Smooth muscle cell (in vitro differentiated cells): ENCODE results near the gene SLC15A1. TPM values are rescaled to one million over a fixed set of nuclear protein-coding genes. Genes with fewer than 3 reads are reported as not detected.

Experiments
- DNase-seq: peaks from one replicate; lab custom pipeline; 2025; ENCODE audit not compliant: unreplicated experiment; lab: John Stamatoyannopoulos, UW
- H2AFZ ChIP-seq: fragments of 200-600 bp; sonication (generic); 2 replicates; pipeline ENCODE4 v1.6.0; 2016; ENCODE audit warnings: antibody characterized with exemption, low read depth, mild to moderate bottlenecking
- H3F3A ChIP-seq: fragments of 200-600 bp; sonication (generic); 2 replicates; pipeline ENCODE4 v1.6.0; 2017; ENCODE audit warnings: antibody characterized with exemption, low read depth
- H3K27ac ChIP-seq: fragments of 200-600 bp; sonication (generic); 2 replicates; pipeline ENCODE4 v1.5.1; 2016; ENCODE audit warnings: low read depth, mild to moderate bottlenecking
- H3K27me3 ChIP-seq: fragments of 200-600 bp; sonication (generic); 2 replicates; pipeline ENCODE4 v1.6.1; 2016; ENCODE audit warnings: low read depth, mild to moderate bottlenecking
- H3K36me3 ChIP-seq: fragments of 200-600 bp; sonication (generic); 2 replicates; pipeline ENCODE4 v1.5.1; 2016; ENCODE audit warnings: low read depth
- H3K4me1 ChIP-seq: fragments of 200-600 bp; sonication (generic); 2 replicates; pipeline ENCODE4 v1.5.1; 2016; ENCODE audit warnings: low read depth
- H3K4me2 ChIP-seq: fragments of 200-600 bp; sonication (generic); 2 replicates; pipeline ENCODE4 v1.6.0; 2016; ENCODE audit warnings: mild to moderate bottlenecking
- H3K4me3 ChIP-seq: fragments of 200-600 bp; sonication (generic); 2 replicates; pipeline ENCODE4 v1.5.1; 2016; ENCODE audit warnings: mild to moderate bottlenecking
- H3K79me2 ChIP-seq: fragments of 200-600 bp; sonication (generic); 2 replicates; pipeline ENCODE4 v1.6.0; 2016; ENCODE audit warnings: low read depth, mild to moderate bottlenecking
- H3K9ac ChIP-seq: fragments of 200-600 bp; sonication (generic); 2 replicates; pipeline ENCODE4 v1.6.0; 2016; ENCODE audit warnings: low read depth
- H3K9me3 ChIP-seq: fragments of 200-600 bp; sonication (generic); replicated peaks from 2 replicates; pipeline ENCODE4 v1.5.1; 2016; ENCODE audit warnings: low read depth
- H4K20me1 ChIP-seq: fragments of 200-600 bp; sonication (generic); 2 replicates; pipeline ENCODE4 v1.6.0; 2016; ENCODE audit warnings: low read depth
- CTCF ChIP-seq: fragments of 200-600 bp; sonication (generic); IDR thresholded peaks from 2 replicates; pipeline ENCODE4 v1.5.1; 2017; ENCODE audit warnings: borderline replicate concordance, mild to moderate bottlenecking, antibody characterized with exemption; ENCODE audit not compliant: insufficient read depth, poor library complexity, severe bottlenecking
- WGBS: methylation state at CpG from one replicate; pipeline ENCODE4 v1.1.7; 2016; ENCODE audit warnings: low lambda C conversion rate; 5-methylcytosine and 5-hydroxymethylcytosine counted together
- polyA plus RNA-seq: library from polyadenylated mRNA; unstranded; fragments of >200 nt; fragmentation: Nextera tagmentation; extraction: Ambion mirVana; gene quantifications from 2 replicates; pipeline ENCODE4 v1.2.1, GENCODE V29; 2016
- total RNA-seq: library from RNA; depleted of rRNA; stranded (reverse); fragments of >200 nt; gene quantifications from 2 replicates; pipeline ENCODE4 v1.2.3, GENCODE V29; 2014

SLC15A1 gene
- total and polyA plus RNA-seq, 2 experiments from 2014 or later, result 0.13 to 0.31 TPM

GRCh38 chr13:98693756-98694155 lies 58.7 kb downstream of the SLC15A1 start:
- no peak overlapping the region for H2AFZ ChIP-seq
- H3K4me3 ChIP-seq, result no peak overlapping the region
- no peaks in the 10 kb centered on the region for H3F3A ChIP-seq
- H3K79me2 ChIP-seq, result no peaks in the 10 kb centered on the region
- no peaks in the 10 kb centered on the region for H3K36me3 ChIP-seq
- DNase-seq, result no peak
- H3K4me1 ChIP-seq, result peaks cover 13% of the 10 kb centered on the region
- no peak overlapping the region for H3K9ac ChIP-seq
- no peak overlapping the region for H3K4me2 ChIP-seq
- H3K27ac ChIP-seq, result no peak overlapping the region
- 89% methylated on average over 1 of the region's 1 CpG for WGBS
- H3K9me3 ChIP-seq, result no peaks in the 10 kb centered on the region
- no peak for TF ChIP-seq CTCF
- no peaks in the 10 kb centered on the region for H4K20me1 ChIP-seq
- H3K27me3 ChIP-seq, result no peaks in the 10 kb centered on the region

DNA sequence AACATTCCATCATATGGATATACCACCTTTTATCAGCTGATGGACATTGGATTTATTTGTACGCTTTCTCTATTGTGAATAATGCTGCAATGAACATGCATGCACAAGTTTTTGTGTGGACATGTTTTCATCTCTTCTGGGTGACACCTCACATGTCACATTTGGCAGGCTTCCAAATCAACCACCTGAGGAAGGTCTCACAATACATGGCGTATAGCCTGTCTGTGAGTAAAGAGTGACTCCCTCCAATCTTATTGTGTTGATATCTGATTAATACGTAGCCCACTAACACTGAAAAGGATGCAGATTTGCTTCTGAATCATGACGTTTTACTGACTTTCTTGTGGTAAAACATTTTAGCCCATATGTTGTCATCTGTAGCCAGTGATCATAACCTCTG lies 61.1 kb downstream of the SLC15A1 start:
- H3K4me1 ChIP-seq, result peaks cover 13% of the 10 kb centered on the region
- H3K9me3 ChIP-seq, result no peaks in the 10 kb centered on the region
- no peak for DNase-seq
- no peaks in the 10 kb centered on the region for H3K36me3 ChIP-seq
- H4K20me1 ChIP-seq, result no peaks in the 10 kb centered on the region
- H3K4me2 ChIP-seq, result no peak overlapping the region
- no peaks in the 10 kb centered on the region for H3K79me2 ChIP-seq
- 95% methylated on average over 4 of the region's 4 CpGs for WGBS
- H2AFZ ChIP-seq, result no peak overlapping the region
- no peak overlapping the region for H3K4me3 ChIP-seq
- no peak overlapping the region for H3K27ac ChIP-seq
- H3K27me3 ChIP-seq, result no peaks in the 10 kb centered on the region
- H3F3A ChIP-seq, result no peaks in the 10 kb centered on the region
- no peak overlapping the region for H3K9ac ChIP-seq
- no peak for TF ChIP-seq CTCF

GRCh38 chr13:98690348-98691022 lies 62.0 kb downstream of the SLC15A1 start:
- TF ChIP-seq CTCF, result no peak
- Histone ChIP-seq H3K36me3 (no peaks in the 10 kb centered on the region), H3K4me2 (no peak overlapping the region), H3K27me3 (no peaks in the 10 kb centered on the region), H3K4me3 (no peak overlapping the region), H3K27ac (no peak overlapping the region), H3K4me1 (peaks cover 13% of the 10 kb centered on the region), H4K20me1 (no peaks in the 10 kb centered on the region), H3F3A (no peaks in the 10 kb centered on the region), H3K9ac (no peak overlapping the region), H3K79me2 (no peaks in the 10 kb centered on the region), H2AFZ (no peak overlapping the region), H3K9me3 (no peaks in the 10 kb centered on the region)
- WGBS, result 74% methylated on average over 15 of the region's 15 CpGs
- DNase-seq, result no peak

DNA sequence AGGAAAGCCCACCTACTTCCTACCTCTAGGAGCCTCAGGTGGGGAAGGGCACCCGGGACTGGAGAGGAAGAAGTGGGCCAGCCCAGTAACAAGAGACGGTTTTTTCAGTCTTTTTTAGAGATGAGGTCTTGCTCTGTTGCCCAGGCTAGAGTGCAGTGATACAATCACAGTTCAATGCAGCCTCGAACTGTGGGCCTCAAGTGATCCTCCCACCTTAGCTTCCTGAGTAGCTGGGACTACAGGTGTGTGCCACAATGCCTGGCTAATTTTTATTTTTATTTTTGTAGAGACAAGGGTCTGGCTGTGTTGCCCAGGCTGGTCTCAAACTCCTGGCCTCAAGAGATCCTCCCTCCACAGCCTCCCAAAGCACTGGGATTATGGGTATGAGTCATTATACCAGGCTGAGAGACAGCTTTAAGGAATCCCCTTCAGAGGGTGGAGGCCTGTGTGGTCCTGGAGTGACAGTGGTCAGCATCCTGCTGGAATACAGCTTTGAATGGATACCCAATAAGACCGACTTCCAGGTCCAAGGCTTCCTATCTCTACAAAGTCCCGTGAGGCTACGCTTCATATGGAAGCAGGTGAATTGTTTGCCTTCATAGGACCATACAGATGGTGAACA lies 63.0 kb downstream of the SLC15A1 start:
- Histone ChIP-seq H3K27ac (no peak overlapping the region), H3K36me3 (no peaks in the 10 kb centered on the region), H3K79me2 (no peaks in the 10 kb centered on the region), H3F3A (no peaks in the 10 kb centered on the region), H3K4me2 (no peak overlapping the region), H4K20me1 (no peaks in the 10 kb centered on the region), H3K9ac (no peak overlapping the region), H3K4me3 (no peak overlapping the region), H2AFZ (no peak overlapping the region), H3K4me1 (peaks cover 12% of the 10 kb centered on the region), H3K27me3 (no peaks in the 10 kb centered on the region), H3K9me3 (no peaks in the 10 kb centered on the region)
- DNase-seq, result no peak
- no peak for TF ChIP-seq CTCF
- WGBS, result 98% methylated on average over 6 of the region's 6 CpGs
